ENCODE measurements around the gene ZNF616. TPM values are rescaled to one million over a fixed set of nuclear protein-coding genes. Genes with fewer than 3 reads are reported as not detected.

Gene ZNF616
- total and polyA plus RNA-seq, 2 donors from 2014 or later, result 3.2 to 12.8 TPM

GRCh38 chr19:52065399-52065798 lies 74.3 kb downstream of the ZNF616 start:
- no peaks in the 10 kb centered on the region for H3K27me3 ChIP-seq (ENCODE audit: control insufficient read depth, insufficient read depth, low read length)
- no peak overlapping the region for H3K9ac ChIP-seq (ENCODE audit: low read length in 3 of 3)
- FAIRE-seq (no peak), DNase-seq (no peak)
- peak overlapping the region in 2 of 3 donors; percentile 11 to 19 for H3K4me3 ChIP-seq (ENCODE audit: low read length in 3 of 3)
- TF ChIP-seq, protein P1, sequence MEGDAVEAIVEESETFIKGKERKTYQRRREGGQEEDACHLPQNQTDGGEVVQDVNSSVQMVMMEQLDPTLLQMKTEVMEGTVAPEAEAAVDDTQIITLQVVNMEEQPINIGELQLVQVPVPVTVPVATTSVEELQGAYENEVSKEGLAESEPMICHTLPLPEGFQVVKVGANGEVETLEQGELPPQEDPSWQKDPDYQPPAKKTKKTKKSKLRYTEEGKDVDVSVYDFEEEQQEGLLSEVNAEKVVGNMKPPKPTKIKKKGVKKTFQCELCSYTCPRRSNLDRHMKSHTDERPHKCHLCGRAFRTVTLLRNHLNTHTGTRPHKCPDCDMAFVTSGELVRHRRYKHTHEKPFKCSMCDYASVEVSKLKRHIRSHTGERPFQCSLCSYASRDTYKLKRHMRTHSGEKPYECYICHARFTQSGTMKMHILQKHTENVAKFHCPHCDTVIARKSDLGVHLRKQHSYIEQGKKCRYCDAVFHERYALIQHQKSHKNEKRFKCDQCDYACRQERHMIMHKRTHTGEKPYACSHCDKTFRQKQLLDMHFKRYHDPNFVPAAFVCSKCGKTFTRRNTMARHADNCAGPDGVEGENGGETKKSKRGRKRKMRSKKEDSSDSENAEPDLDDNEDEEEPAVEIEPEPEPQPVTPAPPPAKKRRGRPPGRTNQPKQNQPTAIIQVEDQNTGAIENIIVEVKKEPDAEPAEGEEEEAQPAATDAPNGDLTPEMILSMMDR (IDR thresholded peaks at IDR 0.05; ENCODE audit: borderline replicate concordance, extremely low read depth, insufficient read depth), result no peak
- peaks cover 22 to 66% (median 28%) of the 10 kb centered on the region in 3 donors for H3K9me3 ChIP-seq (ENCODE audit: control insufficient read depth in 2 of 3, insufficient read depth in 1 of 3, low read length in 3 of 3)
- H3K4me1 ChIP-seq (ENCODE audit: control insufficient read depth in 2 of 3, insufficient read depth in 2 of 3, low read depth in 1 of 3, low read length in 3 of 3), result no peaks in the 10 kb centered on the region
- intact Hi-C loops (cut with DNase I), result no loop called here
- peaks cover 20 to 38% (median 34%) of the 10 kb centered on the region in 3 donors for H3K36me3 ChIP-seq (ENCODE audit: control insufficient read depth in 2 of 3, insufficient read depth in 3 of 3, low read length in 3 of 3)
- no peak overlapping the region for H3K27ac ChIP-seq (ENCODE audit: low read depth in 2 of 2, low read length in 2 of 2)

Other genes starting within 250 kb of the ZNF616 start
- 16.2 TPM for gene ZNF649, start 234.9 kb downstream of the ZNF616 start, total RNA-seq
- gene ZNF649, start 234.9 kb downstream of the ZNF616 start, polyA plus RNA-seq (ENCODE audit: insufficient read depth, low read depth, low replicate concordance), result 4.9 TPM
- 6.9 TPM for gene ZNF613, start 212.5 kb downstream of the ZNF616 start, total RNA-seq
- 5.8 TPM for gene ZNF613, start 212.5 kb downstream of the ZNF616 start, polyA plus RNA-seq (ENCODE audit: insufficient read depth, low read depth, low replicate concordance)
- gene ZNF350, start 153.1 kb downstream of the ZNF616 start, total RNA-seq, result 18.9 TPM
- gene ZNF350, start 153.1 kb downstream of the ZNF616 start, polyA plus RNA-seq (ENCODE audit: insufficient read depth, low read depth, low replicate concordance), result 7.8 TPM
- gene ZNF615, start 131.7 kb downstream of the ZNF616 start, total RNA-seq, result 15.3 TPM
- gene ZNF615, start 131.7 kb downstream of the ZNF616 start, polyA plus RNA-seq (ENCODE audit: insufficient read depth, low read depth, low replicate concordance), result 5.3 TPM
- gene ZNF614, start 111.6 kb downstream of the ZNF616 start, total RNA-seq, result 9.4 TPM
- 3.0 TPM for gene ZNF614, start 111.6 kb downstream of the ZNF616 start, polyA plus RNA-seq (ENCODE audit: insufficient read depth, low read depth, low replicate concordance)
- gene ZNF432, start 91.1 kb downstream of the ZNF616 start, total RNA-seq, result 19.5 TPM
- 4.7 TPM for gene ZNF432, start 91.1 kb downstream of the ZNF616 start, polyA plus RNA-seq (ENCODE audit: insufficient read depth, low read depth, low replicate concordance)
- 28.5 TPM for gene ZNF841, start 44.2 kb downstream of the ZNF616 start, total RNA-seq
- gene ZNF841, start 44.2 kb downstream of the ZNF616 start, polyA plus RNA-seq (ENCODE audit: insufficient read depth, low read depth, low replicate concordance), result 2.8 TPM
- 21.9 TPM for gene ZNF836, start 31.7 kb upstream of the ZNF616 start, total RNA-seq
- gene ZNF836, start 31.7 kb upstream of the ZNF616 start, polyA plus RNA-seq (ENCODE audit: insufficient read depth, low read depth, low replicate concordance), result 7.1 TPM
- 314 TPM for gene PPP2R1A, start 50.1 kb upstream of the ZNF616 start, total RNA-seq
- 346 TPM for gene PPP2R1A, start 50.1 kb upstream of the ZNF616 start, polyA plus RNA-seq (ENCODE audit: insufficient read depth, low read depth, low replicate concordance)
- 22.8 TPM for gene ZNF766, start 129.6 kb upstream of the ZNF616 start, total RNA-seq
- 8.4 TPM for gene ZNF766, start 129.6 kb upstream of the ZNF616 start, polyA plus RNA-seq (ENCODE audit: insufficient read depth, low read depth, low replicate concordance)
- gene ZNF480, start 157.2 kb upstream of the ZNF616 start, total RNA-seq, result 13.2 TPM
- gene ZNF480, start 157.2 kb upstream of the ZNF616 start, polyA plus RNA-seq (ENCODE audit: insufficient read depth, low read depth, low replicate concordance), result 10.4 TPM
- gene ZNF610, start 196.3 kb upstream of the ZNF616 start, total RNA-seq, result 4.9 TPM
- gene ZNF610, start 196.3 kb upstream of the ZNF616 start, polyA plus RNA-seq (ENCODE audit: insufficient read depth, low read depth, low replicate concordance), result 4.2 TPM
- 27.2 TPM for gene ZNF880, start 230.0 kb upstream of the ZNF616 start, total RNA-seq
- 10.9 TPM for gene ZNF880, start 230.0 kb upstream of the ZNF616 start, polyA plus RNA-seq (ENCODE audit: insufficient read depth, low read depth, low replicate concordance)

All from kidney (tissue), 14 donors.